PC-9 (cell line): ENCODE measurements around the gene PCDH9. TPM values are rescaled to one million over a fixed set of nuclear protein-coding genes. Genes with fewer than 3 reads are reported as not detected.

Experiments used
- BruUV-seq: library from RNA; stranded (reverse); fragments of 400-500 nt; replicated peaks from 2 replicates; lab custom pipeline; 2021; lab: Mats Ljungman, UMichigan
- CTCF ChIA-PET: fragments of 300-600 bp; sonication (Branson Sonifier 250); formaldehyde crosslinking; loops from one replicate; lab custom pipeline; 2022; ENCODE audit warnings: antibody characterized with exemption; lab: Charles Lee
- POLR2A ChIA-PET: fragments of 300-600 bp; sonication (Branson Sonifier 250); formaldehyde crosslinking; loops from one replicate; lab custom pipeline; 2022; ENCODE audit warnings: antibody characterized with exemption; ENCODE audit not compliant: unreplicated experiment; lab: Charles Lee
- DNase-seq, 2 experiments: peaks; one replicate each; pipeline versions ENCODE4 v3.0.0 to v3.0.0-alpha.2; 2015 to 2022; ENCODE audit warnings: mixed read lengths in 1 of 2
- H2AFZ ChIP-seq: fragments of 200-600 bp; sonication (generic); 2 replicates; pipeline ENCODE4 v1.8.1; 2017; ENCODE audit warnings: antibody characterized with exemption
- H3F3A ChIP-seq: fragments of 200-600 bp; sonication (generic); 2 replicates; pipeline ENCODE4 v1.8.1; 2017; ENCODE audit warnings: antibody characterized with exemption, mild to moderate bottlenecking, low read depth; ENCODE audit not compliant: insufficient read depth
- H3K27ac ChIP-seq: fragments of 200-600 bp; sonication (generic); 2 replicates; pipeline ENCODE4 v1.6.1; 2016; ENCODE audit warnings: mixed run types
- H3K27me3 ChIP-seq: fragments of 200-600 bp; sonication (generic); 2 replicates; pipeline ENCODE4 v1.6.1; 2016; ENCODE audit warnings: low read depth, mixed run types; ENCODE audit not compliant: insufficient read depth
- H3K36me3 ChIP-seq: fragments of 200-600 bp; sonication (generic); 2 replicates; pipeline ENCODE4 v1.6.1; 2016; ENCODE audit warnings: low read depth, mixed run types
- H3K4me1 ChIP-seq: fragments of 200-600 bp; sonication (generic); replicated peaks from 2 replicates; pipeline ENCODE4 v1.6.1; 2016; ENCODE audit warnings: mixed run types; ENCODE audit not compliant: insufficient read depth
- H3K4me2 ChIP-seq: fragments of 200-600 bp; sonication (generic); 2 replicates; pipeline ENCODE4 v1.6.1; 2017; ENCODE audit warnings: mixed run types
- H3K4me3 ChIP-seq: fragments of 200-600 bp; sonication (generic); 2 replicates; pipeline ENCODE4 v1.6.1; 2016; ENCODE audit warnings: mixed run types
- H3K79me2 ChIP-seq: fragments of 200-600 bp; sonication (generic); 2 replicates; pipeline ENCODE4 v1.6.1; 2017; ENCODE audit warnings: low read depth, mixed run types
- H3K9me2 ChIP-seq: fragments of 200-600 bp; sonication (generic); 2 replicates; pipeline ENCODE4 v1.8.1; 2017; ENCODE audit warnings: mild to moderate bottlenecking; ENCODE audit not compliant: insufficient read depth
- H3K9me3 ChIP-seq: fragments of 200-600 bp; sonication (generic); 2 replicates; pipeline ENCODE4 v1.8.1; 2016; ENCODE audit warnings: low read depth; ENCODE audit not compliant: insufficient read depth
- H4K20me1 ChIP-seq: fragments of 200-600 bp; sonication (generic); 2 replicates; pipeline ENCODE4 v1.8.1; 2017; ENCODE audit not compliant: insufficient read depth
- EZH2 ChIP-seq: fragments of 200-600 bp; sonication (generic); IDR thresholded peaks from 2 replicates; pipeline ENCODE4 v1.8.0; 2017; ENCODE audit warnings: antibody characterized with exemption, low read depth
- intact Hi-C: fragments of 100-400 bp; cut with micrococcal nuclease; formaldehyde crosslinking; loops from one replicate; pipeline ENCODE4 v1.10.0; 2022; ENCODE audit not compliant: unreplicated experiment
- total RNA-seq: library from RNA; stranded (reverse); gene quantifications from 2 replicates; pipeline ENCODE4 v1.2.3, GENCODE V29; 2021
- TF ChIP-seq, protein P1 (sequence below): fragments of 200-600 bp; sonication (generic); conservative IDR thresholded peaks from 2 replicates; pipeline ENCODE4 v1.6.1; 2017; ENCODE audit warnings: mixed run types, antibody characterized with exemption, mild to moderate bottlenecking, moderate library complexity

The PCDH9 gene
- total RNA-seq, 1 experiment from 2014 or later, result 0.37 TPM

GRCh38 chr13:66513728-66514127, 716.4 kb downstream of the PCDH9 start:
- H3K4me2 ChIP-seq, result no peak overlapping the region
- no peak overlapping the region for H2AFZ ChIP-seq

GRCh38 chr13:66509175-66509574, 721.0 kb downstream of the PCDH9 start:
- H3K4me3 ChIP-seq, result no peak overlapping the region
- H3K9me3 ChIP-seq, result no peaks in the 10 kb centered on the region
- intact Hi-C loops, result no loop called here
- no peaks in the 10 kb centered on the region for H3K9me2 ChIP-seq
- no peak for TF ChIP-seq EZH2
- TF ChIP-seq, protein P1, sequence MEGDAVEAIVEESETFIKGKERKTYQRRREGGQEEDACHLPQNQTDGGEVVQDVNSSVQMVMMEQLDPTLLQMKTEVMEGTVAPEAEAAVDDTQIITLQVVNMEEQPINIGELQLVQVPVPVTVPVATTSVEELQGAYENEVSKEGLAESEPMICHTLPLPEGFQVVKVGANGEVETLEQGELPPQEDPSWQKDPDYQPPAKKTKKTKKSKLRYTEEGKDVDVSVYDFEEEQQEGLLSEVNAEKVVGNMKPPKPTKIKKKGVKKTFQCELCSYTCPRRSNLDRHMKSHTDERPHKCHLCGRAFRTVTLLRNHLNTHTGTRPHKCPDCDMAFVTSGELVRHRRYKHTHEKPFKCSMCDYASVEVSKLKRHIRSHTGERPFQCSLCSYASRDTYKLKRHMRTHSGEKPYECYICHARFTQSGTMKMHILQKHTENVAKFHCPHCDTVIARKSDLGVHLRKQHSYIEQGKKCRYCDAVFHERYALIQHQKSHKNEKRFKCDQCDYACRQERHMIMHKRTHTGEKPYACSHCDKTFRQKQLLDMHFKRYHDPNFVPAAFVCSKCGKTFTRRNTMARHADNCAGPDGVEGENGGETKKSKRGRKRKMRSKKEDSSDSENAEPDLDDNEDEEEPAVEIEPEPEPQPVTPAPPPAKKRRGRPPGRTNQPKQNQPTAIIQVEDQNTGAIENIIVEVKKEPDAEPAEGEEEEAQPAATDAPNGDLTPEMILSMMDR, result no peak
- H3K4me2 ChIP-seq, result no peak overlapping the region
- no peak overlapping the region for H2AFZ ChIP-seq
- no peak for DNase-seq
- H3K27ac ChIP-seq, result no peak overlapping the region
- no peaks in the 10 kb centered on the region for H3K36me3 ChIP-seq
- ChIA-PET POLR2A (no interaction called here), CTCF (no interaction called here)
- BruUV-seq, result no TSS peak
- no peaks in the 10 kb centered on the region for H3K4me1 ChIP-seq
- H3K79me2 ChIP-seq, result no peaks in the 10 kb centered on the region
- H3K27me3 ChIP-seq, result no peaks in the 10 kb centered on the region
- no peaks in the 10 kb centered on the region for H4K20me1 ChIP-seq
- no peaks in the 10 kb centered on the region for H3F3A ChIP-seq

More at GRCh38 chr13:66513728-66514127, 716.4 kb downstream of the PCDH9 start:
- intact Hi-C loops, result no loop called here
- no peaks in the 10 kb centered on the region for H3K27me3 ChIP-seq
- H3K27ac ChIP-seq, result no peak overlapping the region
- H3K36me3 ChIP-seq, result no peaks in the 10 kb centered on the region
- TF ChIP-seq, protein P1, result no peak
- TF ChIP-seq EZH2, result no peak
- H3K4me3 ChIP-seq, result no peak overlapping the region
- H3K4me1 ChIP-seq, result no peaks in the 10 kb centered on the region
- no TSS peak for BruUV-seq
- ChIA-PET POLR2A (no interaction called here), CTCF (no interaction called here)
- H3K79me2 ChIP-seq, result no peaks in the 10 kb centered on the region
- DNase-seq, result no peak
- H3F3A ChIP-seq, result no peaks in the 10 kb centered on the region
- H4K20me1 ChIP-seq, result no peaks in the 10 kb centered on the region
- H3K9me2 ChIP-seq, result no peaks in the 10 kb centered on the region
- no peaks in the 10 kb centered on the region for H3K9me3 ChIP-seq

DNA sequence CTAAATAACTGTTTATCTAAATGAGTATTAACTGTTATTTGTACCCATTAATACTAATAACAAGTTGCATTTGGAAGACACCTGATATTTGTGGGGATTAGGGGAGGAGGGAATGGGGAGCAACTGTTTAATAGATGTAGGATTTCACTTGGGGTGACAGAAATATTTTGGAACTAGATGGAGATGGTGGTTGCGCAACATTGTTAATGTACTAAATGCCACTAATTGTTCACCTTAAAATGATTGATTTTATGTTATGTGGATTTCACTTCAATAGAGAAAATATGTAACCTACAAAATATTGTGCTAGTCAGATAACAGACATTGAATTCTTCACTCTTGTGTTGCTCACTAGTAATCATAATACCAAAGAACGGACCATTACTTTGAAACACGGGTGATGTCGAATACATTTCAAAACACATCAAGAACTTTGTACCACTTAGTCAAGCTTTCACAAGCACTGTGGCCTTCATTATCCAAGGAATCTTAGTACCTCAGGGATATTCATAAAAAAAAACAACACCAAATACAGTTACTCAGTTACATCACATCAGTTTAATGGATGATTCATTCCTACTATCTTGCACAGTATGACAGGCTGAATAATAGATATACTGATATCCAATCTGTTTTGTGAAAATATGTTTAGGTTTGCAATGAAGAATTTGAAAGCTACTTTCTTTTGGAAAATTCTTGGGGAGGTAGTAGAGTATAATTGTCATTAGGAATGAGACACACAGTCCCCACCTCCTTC, 721.8 kb downstream of the PCDH9 start:
- H3K36me3 ChIP-seq, result no peaks in the 10 kb centered on the region
- H3K27ac ChIP-seq, result no peak overlapping the region
- no peak for DNase-seq
- no TSS peak for BruUV-seq
- H3K9me3 ChIP-seq, result no peaks in the 10 kb centered on the region
- no peaks in the 10 kb centered on the region for H3K27me3 ChIP-seq
- no peak overlapping the region for H3K4me3 ChIP-seq
- no peak overlapping the region for H2AFZ ChIP-seq
- H3K4me2 ChIP-seq, result no peak overlapping the region
- CTCF ChIA-PET, result no interaction called here
- no peaks in the 10 kb centered on the region for H4K20me1 ChIP-seq
- H3K4me1 ChIP-seq, result no peaks in the 10 kb centered on the region
- H3K9me2 ChIP-seq, result no peaks in the 10 kb centered on the region
- no peak for TF ChIP-seq EZH2
- TF ChIP-seq, protein P1, result no peak
- no peaks in the 10 kb centered on the region for H3K79me2 ChIP-seq
- no peaks in the 10 kb centered on the region for H3F3A ChIP-seq
- POLR2A ChIA-PET, result no interaction called here
- intact Hi-C loops, result no loop called here
